ENCODE data around the gene DENR.
"Not testable (repeated sequence)": the region's sequence is repeated elsewhere in the genome, so short reads cannot be mapped to it uniquely, and the experiment has no call there.

DENR gene

GRCh38 chr12:122752464-122753318 is at the start of gene DENR:
DENR (plus strand) TSS chr12:122752824; CDS start chr12:122753702, 878 bp downstream.
- DNase-seq (ENCODE audit: low read depth): peak; percentile 78

- not testable (repeated sequence) for DNase-seq (ENCODE audit: low read depth)
These were observed 49.6 kb upstream of the DENR start, which contains the start of gene HCAR2 for GRCh38 chr12:122702890-122703611. HCAR2 (minus strand) TSS chr12:122703357; CDS start chr12:122703283, 74 bp downstream.

- DNase-seq (ENCODE audit: low read depth): not testable (repeated sequence)
These were observed 48.8 kb upstream of the DENR start for GRCh38 chr12:122703841-122704240.

- not testable (repeated sequence) for DNase-seq (ENCODE audit: low read depth)
These were observed 43.3 kb upstream of the DENR start for GRCh38 chr12:122709287-122709686.

GRCh38 chr12:122710341-122710740 is 42.3 kb upstream of the DENR start:
- DNase-seq (ENCODE audit: low read depth): not testable (repeated sequence)

- not testable (repeated sequence) for DNase-seq (ENCODE audit: low read depth)
These were observed 41.4 kb upstream of the DENR start for GRCh38 chr12:122711266-122711665.

GRCh38 chr12:122713491-122714188 is 39.0 kb upstream of the DENR start:
- DNase-seq (ENCODE audit: low read depth): not testable (repeated sequence)

- DNase-seq (ENCODE audit: low read depth): not testable (repeated sequence)
These were observed 37.4 kb upstream of the DENR start for GRCh38 chr12:122715211-122715610.

- DNase-seq (ENCODE audit: low read depth): not testable (repeated sequence)
These were observed 36.0 kb upstream of the DENR start, which contains the start of gene HCAR3 for GRCh38 chr12:122716658-122717057. HCAR3 (minus strand) TSS chr12:122716811; CDS start chr12:122716737, 74 bp downstream.

GRCh38 chr12:122721057-122721545 is 31.5 kb upstream of the DENR start:
- peak; percentile 26 for DNase-seq (ENCODE audit: low read depth)

GRCh38 chr12:122722387-122722786 is 30.2 kb upstream of the DENR start:
- DNase-seq (ENCODE audit: low read depth): no peak

GRCh38 chr12:122724641-122725243 is 27.9 kb upstream of the DENR start:
- DNase-seq (ENCODE audit: low read depth): no peak

GRCh38 chr12:122725452-122726079 is 27.1 kb upstream of the DENR start:
- no peak for DNase-seq (ENCODE audit: low read depth)

- DNase-seq (ENCODE audit: low read depth): no peak
These were observed 26.5 kb upstream of the DENR start for GRCh38 chr12:122726080-122726558.

GRCh38 chr12:122729583-122730214 is 22.9 kb upstream of the DENR start:
- no peak for DNase-seq (ENCODE audit: low read depth)

- no peak for DNase-seq (ENCODE audit: low read depth)
These were observed 22.2 kb upstream of the DENR start, which contains the start of gene HCAR1 for GRCh38 chr12:122730215-122731014. HCAR1 (minus strand) TSS chr12:122730844; CDS start chr12:122730339, 505 bp downstream.

- DNase-seq (ENCODE audit: low read depth): no peak
These were observed 20.5 kb upstream of the DENR start for GRCh38 chr12:122732170-122732569.

GRCh38 chr12:122732611-122733010 is 20.0 kb upstream of the DENR start:
- no peak for DNase-seq (ENCODE audit: low read depth)

- DNase-seq (ENCODE audit: low read depth): no peak
These were observed 14.1 kb upstream of the DENR start for GRCh38 chr12:122738571-122738970.
